ENCODE measurements around the gene CCR4. TPM values are rescaled to one million over a fixed set of nuclear protein-coding genes. Genes with fewer than 3 reads are reported as not detected.
"Not testable (repeated sequence)": the region's sequence is repeated elsewhere in the genome, so short reads cannot be mapped to it uniquely, and the experiment has no call there.

The CCR4 gene
- total and polyA plus RNA-seq, 2 experiments from 2014 or later = 0.13 TPM; not detected in 1

GRCh38 chr3:32978331-32978730, 26.9 kb downstream of the CCR4 start:
- Histone ChIP-seq H3K79me2 (no peaks in the 10 kb centered on the region), H2AFZ (no peak overlapping the region), H3K9me2 (replicated peaks; ENCODE audit: insufficient read depth) (no peaks in the 10 kb centered on the region), H4K20me1 (ENCODE audit: insufficient read depth, poor library complexity, severe bottlenecking) (no peaks in the 10 kb centered on the region), H3K4me1 (ENCODE audit: insufficient read depth) (no peaks in the 10 kb centered on the region), H3K9me3 (ENCODE audit: low read depth) (no peaks in the 10 kb centered on the region), H3K27ac (no peak overlapping the region), H3K4me2 (no peak overlapping the region), H3K36me3 (replicated peaks; ENCODE audit: insufficient read depth, low read depth) (no peaks in the 10 kb centered on the region), H3K4me3 (no peak overlapping the region), H3K27me3 (no peaks in the 10 kb centered on the region)
- DNase-seq (ENCODE audit: low spot score) = no peak
- 84% methylated on average over 5 of the region's 5 CpGs for WGBS (ENCODE audit: low lambda C conversion rate, missing lambda C conversion rate)
- TF ChIP-seq, protein P1, sequence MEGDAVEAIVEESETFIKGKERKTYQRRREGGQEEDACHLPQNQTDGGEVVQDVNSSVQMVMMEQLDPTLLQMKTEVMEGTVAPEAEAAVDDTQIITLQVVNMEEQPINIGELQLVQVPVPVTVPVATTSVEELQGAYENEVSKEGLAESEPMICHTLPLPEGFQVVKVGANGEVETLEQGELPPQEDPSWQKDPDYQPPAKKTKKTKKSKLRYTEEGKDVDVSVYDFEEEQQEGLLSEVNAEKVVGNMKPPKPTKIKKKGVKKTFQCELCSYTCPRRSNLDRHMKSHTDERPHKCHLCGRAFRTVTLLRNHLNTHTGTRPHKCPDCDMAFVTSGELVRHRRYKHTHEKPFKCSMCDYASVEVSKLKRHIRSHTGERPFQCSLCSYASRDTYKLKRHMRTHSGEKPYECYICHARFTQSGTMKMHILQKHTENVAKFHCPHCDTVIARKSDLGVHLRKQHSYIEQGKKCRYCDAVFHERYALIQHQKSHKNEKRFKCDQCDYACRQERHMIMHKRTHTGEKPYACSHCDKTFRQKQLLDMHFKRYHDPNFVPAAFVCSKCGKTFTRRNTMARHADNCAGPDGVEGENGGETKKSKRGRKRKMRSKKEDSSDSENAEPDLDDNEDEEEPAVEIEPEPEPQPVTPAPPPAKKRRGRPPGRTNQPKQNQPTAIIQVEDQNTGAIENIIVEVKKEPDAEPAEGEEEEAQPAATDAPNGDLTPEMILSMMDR (IDR thresholded peaks at IDR 0.05; ENCODE audit: poor library complexity) = no peak
- TF ChIP-seq EZH2 (IDR thresholded peaks at IDR 0.05; ENCODE audit: borderline replicate concordance) (no peak), EZH2phosphoT487 (IDR thresholded peaks at IDR 0.05; ENCODE audit: low read depth, severe bottlenecking, unreplicated experiment) (no peak)

- no peaks in the 10 kb centered on the region for H3K9me2 ChIP-seq (replicated peaks; ENCODE audit: insufficient read depth)
- TF ChIP-seq, protein P1 (IDR thresholded peaks at IDR 0.05; ENCODE audit: poor library complexity) = no peak
- TF ChIP-seq EZH2 (IDR thresholded peaks at IDR 0.05; ENCODE audit: borderline replicate concordance) (no peak), EZH2phosphoT487 (IDR thresholded peaks at IDR 0.05; ENCODE audit: low read depth, severe bottlenecking, unreplicated experiment) (no peak)
- no peaks in the 10 kb centered on the region for H3K36me3 ChIP-seq (replicated peaks; ENCODE audit: insufficient read depth, low read depth)
- no peaks in the 10 kb centered on the region for H3K79me2 ChIP-seq
- H3K4me1 ChIP-seq (ENCODE audit: insufficient read depth) = no peaks in the 10 kb centered on the region
- H3K27ac ChIP-seq = no peak overlapping the region
- no peaks in the 10 kb centered on the region for H3K9me3 ChIP-seq (ENCODE audit: low read depth)
- H4K20me1 ChIP-seq (ENCODE audit: insufficient read depth, poor library complexity, severe bottlenecking) = no peaks in the 10 kb centered on the region
- no peak overlapping the region for H2AFZ ChIP-seq
- no peaks in the 10 kb centered on the region for H3K27me3 ChIP-seq
- no peak overlapping the region for H3K4me3 ChIP-seq
- H3K4me2 ChIP-seq = no peak overlapping the region
- DNase-seq (ENCODE audit: low spot score) = no peak
These were observed 31.7 kb downstream of the CCR4 start for GRCh38 chr3:32983124-32983523.

DNA sequence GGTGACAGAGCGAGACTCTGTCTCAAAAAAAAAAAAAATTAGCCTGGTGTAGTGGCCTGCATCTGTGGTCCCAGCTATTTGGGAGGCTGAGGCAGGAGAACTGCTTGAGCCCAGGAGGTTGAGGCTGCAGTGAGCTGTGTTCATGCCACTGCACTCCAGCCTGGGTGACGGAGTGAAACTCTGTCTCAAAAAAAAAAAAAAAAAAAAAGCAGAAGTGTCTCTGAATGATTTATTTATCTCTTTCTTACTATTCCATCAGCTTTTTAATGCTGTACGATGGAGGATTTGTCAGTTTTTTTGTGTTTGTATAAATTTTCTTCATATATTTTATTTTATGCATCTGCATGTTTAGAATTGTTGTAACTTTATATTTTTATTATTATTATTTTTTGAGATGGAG, 33.5 kb downstream of the CCR4 start:
- not testable (repeated sequence) for H3K79me2 ChIP-seq; H3K4me2 ChIP-seq; H3K4me1 ChIP-seq (ENCODE audit: insufficient read depth); H3K9me2 ChIP-seq (replicated peaks; ENCODE audit: insufficient read depth); H3K9me3 ChIP-seq (ENCODE audit: low read depth); H3K27me3 ChIP-seq; H3K36me3 ChIP-seq (replicated peaks; ENCODE audit: insufficient read depth, low read depth); H4K20me1 ChIP-seq (ENCODE audit: insufficient read depth, poor library complexity, severe bottlenecking); DNase-seq (ENCODE audit: low spot score); H3K27ac ChIP-seq; H2AFZ ChIP-seq; H3K4me3 ChIP-seq
- WGBS (ENCODE audit: low lambda C conversion rate, missing lambda C conversion rate) = 95% methylated on average over 3 of the region's 3 CpGs

DNA sequence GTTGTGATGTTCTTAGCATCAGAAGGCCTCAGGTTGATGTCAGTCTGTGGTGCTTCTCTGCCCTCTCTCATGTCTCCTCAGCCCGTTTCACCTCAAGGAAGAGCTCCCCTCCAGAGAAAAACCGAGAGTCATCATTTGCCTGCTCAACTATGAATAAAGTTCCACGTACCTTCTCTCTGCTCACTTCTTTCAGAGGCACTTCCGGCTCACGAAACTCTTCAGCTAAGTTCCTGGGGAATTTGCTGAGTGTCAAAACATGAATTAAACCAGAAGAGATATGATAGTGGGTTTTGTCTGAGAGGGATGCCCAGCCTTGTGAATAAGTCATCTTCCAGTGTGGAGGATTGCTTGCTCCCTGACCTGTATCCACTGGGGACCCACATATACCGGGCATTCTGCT, 37.7 kb downstream of the CCR4 start:
- no peaks in the 10 kb centered on the region for H3K36me3 ChIP-seq (replicated peaks; ENCODE audit: insufficient read depth, low read depth)
- no peaks in the 10 kb centered on the region for H4K20me1 ChIP-seq (ENCODE audit: insufficient read depth, poor library complexity, severe bottlenecking)
- H3K9me3 ChIP-seq (ENCODE audit: low read depth) = no peaks in the 10 kb centered on the region
- no peak for DNase-seq (ENCODE audit: low spot score)
- H3K27ac ChIP-seq = no peak overlapping the region
- no peaks in the 10 kb centered on the region for H3K79me2 ChIP-seq
- H3K4me2 ChIP-seq = no peak overlapping the region
- no peak for TF ChIP-seq EZH2 (IDR thresholded peaks at IDR 0.05; ENCODE audit: borderline replicate concordance)
- TF ChIP-seq EZH2phosphoT487 (IDR thresholded peaks at IDR 0.05; ENCODE audit: low read depth, severe bottlenecking, unreplicated experiment) = no peak
- TF ChIP-seq, protein P1 (IDR thresholded peaks at IDR 0.05; ENCODE audit: poor library complexity) = no peak
- no peaks in the 10 kb centered on the region for H3K9me2 ChIP-seq (replicated peaks; ENCODE audit: insufficient read depth)
- 97% methylated on average over 6 of the region's 6 CpGs for WGBS (ENCODE audit: low lambda C conversion rate, missing lambda C conversion rate)
- no peak overlapping the region for H2AFZ ChIP-seq
- no peaks in the 10 kb centered on the region for H3K27me3 ChIP-seq
- H3K4me1 ChIP-seq (ENCODE audit: insufficient read depth) = no peaks in the 10 kb centered on the region
- no peak overlapping the region for H3K4me3 ChIP-seq
